ENCODE measurements around the gene CTNNA3. TPM values are rescaled to one million over a fixed set of nuclear protein-coding genes. Genes with fewer than 3 reads are reported as not detected.

Gene CTNNA3
- total RNA-seq: not detected in 2 replicates
- not detected in 2 replicates for polyA plus RNA-seq
- not detected in 2 replicates for polyA plus RNA-seq (2011; cell fraction: cytosol; rRNA removed)
- polyA plus RNA-seq (2011; cell fraction: nucleus; rRNA removed): not detected in 2 replicates
- polyA plus RNA-seq (2012): not detected in 2 replicates
- 0.08 TPM in 1 of 2 replicates, not detected in the other for polyA minus RNA-seq
- not detected for polyA minus RNA-seq (2011; cell fraction: cytosol; rRNA and poly(A)+ RNA removed)
- polyA minus RNA-seq (2011; cell fraction: nucleus; rRNA and poly(A)+ RNA removed): not detected in 2 replicates
- percentile 4 among the genes with signal in this experiment for Bru-seq, nascent RNA
- BruChase-seq, experiment 1, labeled RNA remaining after a 6-hour chase: percentile 3 among the genes with signal in this experiment
- BruChase-seq, experiment 2, labeled RNA remaining after a 2-hour chase: percentile 7 among the genes with signal in this experiment
- long read RNA-seq: 0 reads

GRCh38 chr10:67696029-67696428, at the start of gene CTNNA3:
Gene CTNNA3, minus strand, starts transcription at chr10:67696195.
- intact Hi-C loops (cut with micrococcal nuclease): loop anchor here (2.0 kb wide), 1 partner anchor 29 kb away; no protein-coding TSS in a partner anchor
- H3K9ac ChIP-seq (replicated peaks; ENCODE audit: extremely low read depth, insufficient read depth, low read length): no peak within 1 kb of the TSS
- no TSS peak for BruUV-seq (replicated peaks)

More at GRCh38 chr10:67696029-67696428, at the start of gene CTNNA3:
- ChIA-PET POLR2A (no interaction called here), CTCF (interaction anchor here (1.0 to 6.1 kb wide), 7 partner anchors 12 to 92 kb away, joined by 3 to 310 read pairs (median 16); no protein-coding TSS in a partner anchor)
- no peaks in the 10 kb centered on the region for H3K79me2 ChIP-seq (ENCODE audit: control insufficient read depth, insufficient read depth, low read length)
- no peak within 1 kb of the TSS for H3K4me3 ChIP-seq (replicated peaks in 1 of 3; ENCODE audit: insufficient read depth in 1 of 3, low read depth in 1 of 3, low read length in 3 of 3)
- H3K4me2 ChIP-seq (ENCODE audit: insufficient read depth, low read length): no peak within 1 kb of the TSS
- FAIRE-seq (no peak), DNase-seq (ENCODE audit: low read depth, low spot score) (no peak)
- no peaks in the 10 kb centered on the region for H4K20me1 ChIP-seq (replicated peaks; ENCODE audit: control insufficient read depth, extremely low read depth, insufficient read depth, low read length)
- H3K27ac ChIP-seq (ENCODE audit: insufficient read depth, low read depth, low read length): no peak within 1 kb of the TSS
- no peak within 1 kb of the TSS for H2AFZ ChIP-seq (ENCODE audit: low read depth, low read length)
- no peaks in the 10 kb centered on the region for H3K9me3 ChIP-seq (replicated peaks; ENCODE audit: control insufficient read depth, insufficient read depth, low read length)
- H3K9me1 ChIP-seq (replicated peaks; ENCODE audit: control insufficient read depth, extremely low read depth, insufficient read depth, low read length): no peaks in the 10 kb centered on the region
- dilution Hi-C loops (cut with MboI; ENCODE audit: extremely low pct_ligation_motif_present, low sequenced_read_pairs): no loop called here
- no peaks in the 10 kb centered on the region for H3K36me3 ChIP-seq (ENCODE audit: control insufficient read depth in 2 of 2, extremely low read depth in 1 of 2, insufficient read depth in 2 of 2, low read length in 2 of 2)
- no peak for TF ChIP-seq CTCF (IDR thresholded peaks at IDR 0.05; ENCODE audit: extremely low read depth in 1 of 2, insufficient read depth in 1 of 2, low read depth in 1 of 2, low read length in 2 of 2)
- TF ChIP-seq EZH2 (IDR thresholded peaks at IDR 0.05; ENCODE audit: borderline replicate concordance, low read depth, low read length, severe bottlenecking): no peak
- no peak for TF ChIP-seq FOS (IDR thresholded peaks at IDR 0.05; ENCODE audit: borderline replicate concordance, insufficient read depth, low read length)
- TF ChIP-seq GATA2 (IDR thresholded peaks at IDR 0.05; ENCODE audit: insufficient read depth, insufficient read length, low read depth, low read length): no peak
- TF ChIP-seq MAX (IDR thresholded peaks at IDR 0.05; ENCODE audit: insufficient read depth, insufficient read length): no peak
- TF ChIP-seq POLR2A (IDR thresholded peaks at IDR 0.05; ENCODE audit: low read depth, low read length): no peak
- TF ChIP-seq POLR2AphosphoS5 (IDR thresholded peaks at IDR 0.05; ENCODE audit: insufficient read depth, low read depth, low read length): no peak
- no peak for TF ChIP-seq MYC (IDR thresholded peaks at IDR 0.05; ENCODE audit: low read depth, low read length)
- TF ChIP-seq JUN (IDR thresholded peaks at IDR 0.05; ENCODE audit: borderline replicate concordance, insufficient read depth, insufficient read length, low read depth): no peak
- peaks cover 3% of the 10 kb centered on the region for H3K4me1 ChIP-seq (ENCODE audit: control insufficient read depth, extremely low read depth, insufficient read depth, low read length)
- peaks cover 4 to 26% of the 10 kb centered on the region in 2 experiments for H3K27me3 ChIP-seq (ENCODE audit: control insufficient read depth in 2 of 2, insufficient read depth in 2 of 2, low read length in 2 of 2)
